ENCODE measurements around the gene SLC12A8.
A peak's percentile ranks its signal among the peaks of the same experiment; 100 is the strongest.

Gene SLC12A8

DNA sequence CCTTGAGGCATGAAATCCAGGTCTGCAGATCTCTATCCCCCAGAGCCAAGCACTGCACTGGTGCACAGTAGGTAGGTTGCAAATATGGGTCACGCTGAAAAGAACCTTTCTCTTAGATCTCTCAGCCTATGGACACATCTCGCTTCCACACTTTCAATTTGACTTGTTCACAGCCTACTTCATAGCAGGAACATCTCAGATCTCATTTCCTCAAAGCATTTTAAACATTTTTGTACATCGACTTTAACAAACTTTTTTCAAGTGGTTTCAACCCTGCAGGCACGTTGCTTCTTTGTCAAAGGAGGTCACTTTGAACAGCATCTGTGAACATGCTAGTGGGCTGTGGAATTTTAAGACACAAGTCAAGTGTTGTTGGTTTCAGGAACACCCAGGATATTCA, 76.0 kb downstream of the SLC12A8 start:
- no peak for DNase-seq

DNA sequence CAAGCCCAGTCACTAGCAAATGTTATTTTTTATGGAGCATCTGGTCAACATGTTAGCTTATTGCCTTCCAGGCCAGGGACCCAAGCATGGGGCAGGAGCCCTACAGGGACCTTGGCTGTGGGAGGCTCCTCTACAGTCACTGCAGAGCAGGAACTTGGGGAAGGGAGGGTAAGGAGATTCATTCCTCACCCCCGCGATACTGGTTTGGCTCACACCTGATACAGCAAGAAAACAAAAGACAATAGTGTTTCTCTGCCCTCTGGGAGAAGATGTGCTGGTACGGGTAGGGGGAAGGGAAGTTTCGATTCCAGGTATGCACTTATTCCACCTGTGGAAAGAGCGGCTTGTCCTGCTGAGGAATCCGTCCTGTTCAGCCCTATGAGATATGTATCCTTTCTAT, 77.6 kb downstream of the SLC12A8 start:
- DNase-seq, result no peak

- no peak for DNase-seq
Observed at GRCh38 chr3:125132815-125133214, 79.7 kb downstream of the SLC12A8 start.

- no peak for DNase-seq
Observed at GRCh38 chr3:125129512-125129997, 83.0 kb downstream of the SLC12A8 start.

GRCh38 chr3:125128861-125129501, 83.6 kb downstream of the SLC12A8 start:
- peak; percentile 26 for DNase-seq

- DNase-seq, result no peak
Observed at GRCh38 chr3:125126323-125126722, 86.2 kb downstream of the SLC12A8 start.

- peak; percentile 67 for DNase-seq
Observed at GRCh38 chr3:125125821-125126245, 86.7 kb downstream of the SLC12A8 start.

DNA sequence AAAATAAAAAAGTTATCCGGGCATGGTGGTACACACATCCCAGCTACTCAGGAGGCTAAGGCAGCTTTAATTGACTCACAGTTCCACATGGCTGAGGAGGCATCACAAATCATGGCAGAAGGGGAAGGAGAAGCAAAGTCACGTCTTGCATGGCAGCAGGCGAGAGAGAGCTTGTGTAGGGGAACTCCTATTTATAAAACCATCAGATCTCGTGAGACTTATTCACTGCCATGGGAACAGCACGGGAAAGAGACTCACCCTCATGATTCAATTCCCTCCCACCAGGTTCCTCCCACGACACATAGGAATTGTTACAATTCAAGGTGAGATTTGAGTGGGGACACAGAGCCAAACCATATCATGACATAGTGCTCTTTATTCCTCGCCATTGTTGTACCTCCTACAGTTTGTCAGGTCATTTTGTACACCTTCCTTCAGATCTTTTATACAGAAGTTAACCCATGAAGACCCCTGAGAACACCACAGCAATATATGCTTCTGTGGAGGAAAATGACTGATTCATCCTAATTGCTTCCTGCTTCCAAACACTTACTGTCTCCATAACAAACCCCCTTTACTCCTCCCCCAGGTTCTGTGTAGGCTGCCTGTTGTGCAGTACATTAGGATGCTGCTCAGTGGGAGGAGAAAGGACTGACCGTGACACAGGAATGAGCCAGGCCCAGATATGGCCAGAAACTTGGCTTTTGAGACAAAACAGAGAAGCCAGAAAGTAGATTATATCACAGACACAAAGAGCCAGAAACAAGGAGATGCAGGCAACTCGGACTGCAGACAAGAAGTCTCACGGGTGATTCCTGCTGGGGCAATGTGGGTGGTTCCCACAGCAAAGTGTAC, 88.9 kb downstream of the SLC12A8 start:
- no peak for DNase-seq

DNA sequence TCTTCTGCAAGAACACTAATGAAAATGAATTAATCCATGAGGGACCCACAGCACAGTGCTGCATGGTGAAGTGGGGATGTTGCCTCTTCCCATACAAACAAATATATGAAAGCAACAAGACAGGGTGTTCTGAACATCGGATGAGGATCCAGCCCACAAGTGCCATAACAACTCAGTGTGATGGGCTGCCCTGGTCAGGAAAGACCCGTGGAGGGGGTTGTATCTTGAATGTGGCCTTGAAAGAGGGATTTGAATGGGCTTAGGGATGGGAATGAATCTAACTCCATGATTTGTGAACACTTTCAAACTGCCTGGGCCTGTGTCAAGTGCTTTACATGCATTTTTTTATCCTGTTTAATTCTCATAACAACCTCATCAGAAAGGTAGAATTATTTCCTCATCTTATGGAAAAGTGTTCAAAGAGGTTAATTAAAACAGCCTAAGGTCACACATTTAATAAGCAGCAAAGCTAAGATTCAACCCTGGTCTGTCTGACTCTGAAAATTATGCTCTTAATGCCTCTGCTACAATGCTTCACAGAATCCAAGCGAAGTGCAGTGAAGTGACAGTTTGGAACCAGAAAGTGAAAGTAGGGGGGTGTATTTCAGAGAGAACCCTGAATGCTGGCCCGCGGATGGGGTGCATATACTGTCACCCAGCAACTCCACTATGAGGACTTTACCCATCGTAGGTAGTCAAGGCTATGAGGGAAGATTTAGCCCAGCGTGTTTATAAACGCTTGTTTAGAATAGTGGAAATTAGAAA, 91.1 kb downstream of the SLC12A8 start:
- DNase-seq, result no peak

DNA sequence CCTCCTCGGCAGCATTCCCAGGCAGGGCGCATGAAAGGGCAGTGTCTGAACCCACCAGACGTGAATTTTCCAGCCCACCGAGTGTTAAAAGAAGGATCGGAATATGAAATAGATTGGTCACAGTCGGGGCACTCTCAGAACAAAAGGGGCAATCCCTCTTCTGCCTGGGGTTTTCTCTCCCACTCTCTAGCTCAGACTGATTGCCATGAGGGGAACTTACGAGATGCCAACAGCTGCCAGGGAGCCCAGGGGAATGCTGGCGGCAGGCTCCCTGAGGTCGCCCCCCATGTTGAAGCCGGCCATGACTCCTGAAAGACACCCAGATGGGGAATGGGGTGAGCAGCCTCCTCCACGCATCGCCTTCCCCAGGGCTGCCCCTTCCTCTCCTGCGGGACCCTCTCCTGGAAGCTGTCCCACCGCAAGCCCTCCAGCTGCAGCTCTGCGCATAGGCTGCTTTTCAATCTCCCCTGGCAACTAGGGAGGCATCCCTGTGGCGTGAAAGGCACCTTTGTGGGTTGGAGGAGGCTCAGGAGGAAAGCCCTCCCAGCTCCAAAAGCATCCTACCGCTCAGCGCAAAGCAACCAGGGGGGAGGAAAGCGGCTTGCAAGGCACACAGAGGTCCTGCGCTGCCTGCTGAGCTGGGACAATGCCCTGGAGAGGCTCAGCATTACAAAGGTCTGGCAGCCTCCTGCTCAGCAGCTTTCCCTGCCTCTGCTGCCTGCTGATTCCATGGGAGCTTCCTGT, 92.0 kb downstream of the SLC12A8 start:
- no peak for DNase-seq

DNA sequence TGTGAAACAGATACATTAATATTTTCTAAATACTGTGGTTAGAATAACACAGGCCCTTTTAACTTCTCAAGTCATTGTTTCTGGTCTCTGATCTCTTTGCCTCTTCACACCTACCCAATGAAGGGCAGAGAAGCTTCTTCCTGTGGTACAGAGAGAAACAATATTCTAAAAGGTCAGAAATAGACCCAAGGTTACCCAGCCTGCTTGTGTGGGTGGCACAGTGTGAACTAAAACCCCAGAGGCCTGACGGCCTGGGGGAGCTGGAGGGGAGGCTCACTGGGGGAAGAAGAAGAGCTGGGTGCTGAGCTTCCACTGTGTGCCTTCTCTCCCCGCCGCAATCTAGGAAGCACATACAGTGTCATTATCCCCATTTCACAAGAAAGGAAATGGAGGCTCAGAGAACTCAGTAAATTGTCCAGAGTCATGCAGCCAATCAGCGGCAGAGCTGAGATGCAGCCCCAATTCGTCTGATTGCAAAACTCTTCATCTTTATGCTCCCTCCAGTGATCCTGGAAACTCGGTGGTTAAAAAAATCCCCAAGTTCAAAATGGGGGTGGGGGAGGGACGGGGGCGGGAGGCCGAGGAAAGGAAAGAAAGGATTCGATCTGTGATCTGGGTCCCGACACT, 92.7 kb downstream of the SLC12A8 start:
- peak; percentile 22 for DNase-seq

GRCh38 chr3:125118600-125118999, 93.9 kb downstream of the SLC12A8 start:
- DNase-seq, result no peak

GRCh38 chr3:125117631-125118191, 94.8 kb downstream of the SLC12A8 start:
- DNase-seq, result no peak

- no peak for DNase-seq
Observed at GRCh38 chr3:125116311-125117080, 96.1 kb downstream of the SLC12A8 start.

- DNase-seq, result no peak
Observed at GRCh38 chr3:125115640-125116039, 96.9 kb downstream of the SLC12A8 start.

GRCh38 chr3:125112981-125113380, 99.6 kb downstream of the SLC12A8 start:
- DNase-seq, result no peak

- DNase-seq, result no peak
Observed at GRCh38 chr3:125110876-125111480, 101.6 kb downstream of the SLC12A8 start.

- DNase-seq, result peak; percentile 72
Observed at GRCh38 chr3:125110016-125110875, 102.3 kb downstream of the SLC12A8 start.

DNA sequence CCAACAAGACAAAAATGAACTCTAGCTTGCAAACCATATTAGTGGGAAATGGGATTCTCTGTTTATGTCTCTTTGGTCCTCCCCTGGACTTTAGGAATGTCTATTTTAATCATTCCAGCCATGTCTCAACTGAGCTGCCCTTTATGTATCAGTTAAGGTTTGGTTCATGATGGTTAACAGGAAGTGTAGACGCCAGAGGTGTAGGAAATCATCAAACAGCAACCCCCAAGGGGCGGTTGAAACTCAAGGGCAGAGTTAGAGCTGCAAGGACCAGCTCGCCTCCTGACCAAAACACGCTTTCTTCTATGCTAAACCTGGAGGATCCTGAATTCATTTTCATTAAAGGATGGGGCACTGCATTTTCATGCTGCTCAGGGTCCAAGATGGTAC, 103.0 kb downstream of the SLC12A8 start:
- DNase-seq, result no peak
